ENCODE data around the gene BRD7.
A peak's percentile ranks its signal among the peaks of the same experiment; 100 is the strongest.

The BRD7 gene

GRCh38 chr16:50368410-50369132 is at the start of gene BRD7:
Gene BRD7 (minus strand): TSS chr16:50368988. CDS start chr16:50368774, 214 bp downstream.
- peak; percentile 86 for DNase-seq

- no peak for DNase-seq
Measured at GRCh38 chr16:50416388-50416787, 47.6 kb upstream of the BRD7 start.

- DNase-seq: no peak
Measured at GRCh38 chr16:50414152-50414551, 45.4 kb upstream of the BRD7 start.

- no peak for DNase-seq
Measured at GRCh38 chr16:50411034-50411433, 42.2 kb upstream of the BRD7 start.

GRCh38 chr16:50408001-50408561 is 39.3 kb upstream of the BRD7 start:
- DNase-seq: no peak

- DNase-seq: no peak
Measured at GRCh38 chr16:50407351-50407750, 38.6 kb upstream of the BRD7 start.

GRCh38 chr16:50403491-50403890 is 34.7 kb upstream of the BRD7 start:
- DNase-seq: no peak

- no peak for DNase-seq
Measured at GRCh38 chr16:50402298-50402895, 33.6 kb upstream of the BRD7 start.

GRCh38 chr16:50401355-50401754 is 32.6 kb upstream of the BRD7 start:
- DNase-seq: no peak

- no peak for DNase-seq
Measured at GRCh38 chr16:50400967-50401348, 32.2 kb upstream of the BRD7 start.

GRCh38 chr16:50400312-50400966 is 31.7 kb upstream of the BRD7 start:
- no peak for DNase-seq

- DNase-seq: no peak
Measured at GRCh38 chr16:50399411-50399810, 30.6 kb upstream of the BRD7 start.

GRCh38 chr16:50398336-50398735 is 29.5 kb upstream of the BRD7 start:
- DNase-seq: no peak

- no peak for DNase-seq
Measured at GRCh38 chr16:50396761-50397535, 28.2 kb upstream of the BRD7 start.

GRCh38 chr16:50395763-50396710 is 27.2 kb upstream of the BRD7 start:
- peak; percentile 11 for DNase-seq

- no peak for DNase-seq
Measured at GRCh38 chr16:50393858-50394802, 25.3 kb upstream of the BRD7 start.

GRCh38 chr16:50393416-50393815 is 24.6 kb upstream of the BRD7 start:
- no peak for DNase-seq

- no peak for DNase-seq
Measured at GRCh38 chr16:50390914-50391716, 22.3 kb upstream of the BRD7 start.

- DNase-seq: no peak
Measured at GRCh38 chr16:50390371-50390771, 21.6 kb upstream of the BRD7 start.

- no peak for DNase-seq
Measured at GRCh38 chr16:50389900-50390299, 21.1 kb upstream of the BRD7 start.
